Astrocyte (in vitro differentiated cells and primary cell): Measurements from ENCODE around the gene VENTX.

Experiments used
- CTCF ChIP-seq: IDR thresholded peaks from 2 replicates; pipeline ENCODE4 v1.5.1; 2011; ENCODE audit warnings: low read depth, mild to moderate bottlenecking, inconsistent platforms, low read length, moderate library complexity; ENCODE audit not compliant: insufficient read depth
- EZH2 ChIP-seq: IDR thresholded peaks from 2 replicates; pipeline ENCODE4 v1.6.1; 2012; ENCODE audit warnings: mild to moderate bottlenecking, low read length, inconsistent platforms; ENCODE audit not compliant: insufficient read depth

DNA sequence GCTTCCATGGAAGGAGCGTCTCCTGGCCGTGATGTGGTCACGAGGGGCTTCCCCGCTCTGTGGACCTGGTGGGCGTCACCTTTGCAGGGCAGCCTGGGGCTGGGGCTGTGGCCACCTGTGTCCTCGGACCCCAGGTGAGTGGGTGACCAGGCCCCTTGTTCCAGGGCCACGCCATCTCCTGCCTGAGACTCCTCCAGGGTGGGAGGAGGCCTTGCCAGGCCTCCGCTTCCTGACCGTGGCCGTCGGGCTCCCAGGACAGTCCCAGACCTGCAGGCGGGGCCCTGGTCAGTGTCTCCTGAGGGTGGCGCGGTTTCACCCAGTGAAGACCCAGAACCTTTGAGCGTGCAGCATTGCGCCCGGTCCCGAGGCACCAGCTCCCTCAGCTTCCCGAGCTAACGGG is 28.0 kb upstream of the VENTX start:
- no peak for TF ChIP-seq CTCF
- no peak for TF ChIP-seq EZH2
